Activated CD4-positive, alpha-beta T cell treated with anti-CD3 and anti-CD28 coated beads, Interleukin-2, amount 50 U/mL, for 48 hours (primary cell): Measurements from ENCODE around the gene AIF1.
A peak's percentile ranks its signal among the peaks of the same experiment; 100 is the strongest.

Source experiments
- DNase-seq, 2 experiments: peaks; one replicate each; pipeline ENCODE4 v3.0.0-alpha.2; 2020

AIF1 gene

DNA sequence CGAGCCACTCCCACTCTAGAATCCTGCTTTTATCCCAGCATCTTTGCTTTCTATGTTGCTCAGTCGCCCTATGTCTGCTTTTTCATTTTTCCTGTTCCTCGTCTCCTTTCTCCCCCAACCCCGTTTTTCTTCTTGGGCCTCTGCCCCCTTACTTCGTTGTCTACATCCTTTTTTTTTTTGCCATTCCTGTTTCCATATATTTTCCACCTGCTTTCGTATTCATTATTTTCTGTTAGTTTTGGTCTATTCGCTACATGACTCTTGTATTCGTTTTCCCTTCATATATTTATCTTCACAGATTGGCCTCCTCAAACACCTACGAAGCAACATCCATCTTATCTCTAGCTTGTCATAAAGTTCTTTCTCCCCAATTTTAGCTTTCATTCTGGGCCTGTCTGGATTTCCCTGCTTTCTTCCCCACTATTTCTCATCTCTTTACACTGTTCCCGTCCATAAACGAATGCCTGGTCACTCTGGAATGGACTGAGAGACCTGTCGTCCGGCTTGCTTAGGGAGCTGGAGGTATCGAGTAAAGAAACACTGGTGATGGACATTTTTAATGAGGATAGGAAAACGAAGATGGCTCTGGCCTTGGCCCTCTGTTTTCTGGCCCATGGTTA is 6.4 kb downstream of the AIF1 start:
- DNase-seq, result no peak

DNA sequence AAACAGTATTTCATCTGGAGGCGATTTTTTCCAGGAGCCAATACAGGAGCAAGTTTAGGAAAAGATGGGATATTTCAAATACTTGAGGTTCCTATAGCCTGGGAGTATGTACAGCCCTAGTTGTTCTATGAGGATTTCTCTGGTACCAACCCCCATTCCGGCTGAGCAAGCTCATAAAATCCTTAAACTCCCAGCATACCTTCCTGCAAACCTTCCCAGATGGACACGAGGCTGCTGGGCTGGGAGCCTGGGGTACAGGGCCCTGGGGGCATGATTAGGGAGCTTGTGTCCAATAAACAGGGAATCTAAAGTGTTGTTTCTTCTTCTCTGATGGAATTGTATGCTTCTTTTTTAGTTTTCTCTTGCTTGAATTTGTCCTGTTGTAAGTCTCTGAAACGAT is 7.0 kb downstream of the AIF1 start:
- DNase-seq, result no peak

DNA sequence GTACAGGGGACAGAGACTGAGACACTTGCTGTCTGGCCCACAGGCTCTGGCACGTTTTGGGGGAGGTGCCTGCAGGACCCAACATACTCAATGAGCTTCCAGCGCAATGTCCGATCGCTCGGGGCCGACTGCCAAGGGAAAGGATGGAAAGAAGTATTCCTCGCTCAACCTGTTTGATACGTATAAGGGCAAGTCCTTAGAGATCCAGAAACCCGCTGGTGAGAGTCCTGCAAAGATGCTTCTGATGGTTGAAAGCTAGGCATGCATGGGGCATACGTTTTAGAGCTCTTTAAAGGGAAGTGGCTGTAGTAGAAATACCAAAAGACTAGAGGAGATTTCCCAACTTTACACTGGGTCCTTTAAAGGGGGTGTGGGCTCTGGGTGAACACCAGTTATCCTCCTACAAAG is 7.7 kb downstream of the AIF1 start:
- DNase-seq, result no peak

DNA sequence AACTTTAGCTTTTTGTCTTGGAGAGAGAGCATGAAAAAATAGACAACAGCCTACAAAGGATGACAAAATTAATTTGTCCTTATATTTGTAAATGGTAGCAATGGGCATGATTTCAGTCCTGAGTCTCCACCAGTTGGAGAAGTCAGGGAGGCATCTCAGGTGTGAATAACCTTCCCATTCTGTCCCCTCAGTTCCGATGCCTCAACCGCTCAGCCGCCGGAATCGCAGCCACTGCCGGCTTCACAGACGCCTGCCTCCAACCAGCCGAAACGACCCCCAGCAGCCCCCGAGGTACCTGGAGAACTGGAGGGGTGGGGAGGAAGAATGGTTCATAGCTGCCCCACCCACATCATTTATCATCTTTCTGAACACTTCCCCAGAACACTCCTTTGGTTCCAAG is 9.0 kb downstream of the AIF1 start:
- DNase-seq, result no peak

DNA sequence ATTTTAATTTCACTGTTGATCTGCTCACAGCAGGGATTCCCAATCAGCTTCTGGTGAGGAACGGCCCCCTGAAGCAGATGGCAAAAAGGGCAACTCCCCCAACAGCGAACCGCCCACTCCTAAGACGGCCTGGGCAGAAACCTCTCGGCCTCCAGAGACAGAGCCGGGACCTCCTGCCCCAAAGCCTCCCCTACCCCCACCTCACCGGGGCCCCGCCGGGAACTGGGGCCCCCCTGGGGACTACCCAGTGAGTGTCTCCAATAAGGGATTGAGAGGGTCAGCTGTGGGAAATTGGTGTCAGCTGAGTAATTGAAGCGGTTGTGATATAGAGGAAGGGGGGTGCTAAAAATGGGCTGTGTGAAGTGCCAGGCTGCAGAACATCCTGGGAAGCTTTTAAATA is 11.9 kb downstream of the AIF1 start:
- DNase-seq, result no peak

DNA sequence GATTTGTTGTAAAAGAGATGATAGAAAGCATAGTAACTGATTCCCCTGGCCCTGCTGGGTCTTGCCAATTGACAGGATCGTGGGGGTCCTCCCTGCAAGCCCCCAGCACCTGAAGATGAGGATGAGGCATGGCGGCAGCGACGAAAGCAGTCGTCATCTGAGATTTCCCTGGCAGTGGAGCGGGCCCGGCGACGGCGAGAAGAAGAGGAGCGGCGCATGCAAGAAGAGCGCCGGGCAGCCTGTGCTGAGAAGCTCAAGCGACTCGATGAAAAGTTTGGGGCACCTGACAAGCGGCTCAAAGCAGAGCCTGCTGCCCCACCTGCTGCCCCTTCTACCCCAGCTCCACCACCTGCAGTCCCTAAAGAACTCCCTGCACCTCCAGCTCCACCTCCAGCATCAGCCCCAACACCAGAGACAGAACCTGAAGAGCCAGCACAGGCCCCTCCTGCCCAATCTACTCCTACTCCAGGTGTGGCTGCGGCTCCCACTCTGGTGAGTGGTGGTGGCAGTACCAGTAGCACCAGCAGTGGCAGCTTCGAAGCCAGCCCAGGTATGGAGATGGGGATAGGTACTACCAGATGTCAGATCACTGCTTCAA is 12.8 kb downstream of the AIF1 start:
- no peak for DNase-seq

DNA sequence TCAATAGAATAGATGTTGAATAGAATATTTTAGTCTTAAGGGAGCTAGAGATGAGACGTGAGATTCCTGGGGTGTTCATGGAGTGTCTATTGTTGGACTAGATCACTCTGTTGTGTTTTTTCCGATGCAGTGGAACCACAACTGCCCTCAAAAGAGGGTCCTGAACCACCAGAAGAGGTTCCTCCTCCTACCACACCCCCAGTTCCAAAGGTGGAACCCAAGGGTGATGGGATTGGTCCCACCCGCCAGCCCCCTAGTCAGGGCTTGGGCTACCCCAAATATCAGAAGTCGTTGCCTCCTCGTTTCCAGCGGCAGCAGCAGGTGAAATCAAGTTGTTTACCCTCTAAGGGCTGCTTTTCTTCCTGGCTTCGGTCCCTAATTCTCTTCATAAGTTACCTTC is 14.0 kb downstream of the AIF1 start:
- no peak for DNase-seq

DNA sequence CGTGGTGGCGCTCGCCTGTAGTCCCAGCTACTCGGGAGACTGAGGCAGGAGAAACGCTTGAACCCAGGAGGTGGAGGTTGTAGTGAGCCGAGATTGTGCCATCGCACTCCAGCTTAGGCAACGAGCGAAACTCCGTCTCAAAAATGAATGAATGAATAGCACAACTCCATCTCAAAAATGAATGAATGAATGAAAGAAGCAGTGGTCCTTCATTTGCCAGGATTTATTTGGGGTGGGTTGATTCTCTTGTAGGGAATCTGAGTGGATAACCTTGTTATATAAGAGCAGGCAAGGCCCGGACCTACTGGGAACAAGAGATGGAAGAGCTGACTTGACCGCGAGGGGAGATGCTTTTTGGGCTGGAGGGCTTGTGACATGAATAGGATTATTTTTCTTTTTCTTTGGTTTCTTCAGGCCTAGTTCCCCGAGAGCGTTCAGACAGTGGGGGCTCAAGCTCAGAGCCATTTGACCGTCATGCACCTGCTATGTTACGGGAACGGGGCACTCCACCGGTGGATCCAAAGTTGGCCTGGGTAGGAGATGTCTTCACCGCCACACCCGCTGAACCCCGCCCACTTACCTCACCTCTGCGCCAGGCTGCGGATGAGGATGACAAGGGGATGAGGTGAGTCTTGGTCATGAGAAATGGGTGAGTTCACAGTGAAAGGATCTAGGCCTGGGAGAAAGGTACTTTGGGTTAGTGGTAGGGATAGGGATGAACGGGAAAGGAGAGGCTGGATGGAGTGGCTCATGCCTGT is 15.3 kb downstream of the AIF1 start:
- DNase-seq, result no peak

DNA sequence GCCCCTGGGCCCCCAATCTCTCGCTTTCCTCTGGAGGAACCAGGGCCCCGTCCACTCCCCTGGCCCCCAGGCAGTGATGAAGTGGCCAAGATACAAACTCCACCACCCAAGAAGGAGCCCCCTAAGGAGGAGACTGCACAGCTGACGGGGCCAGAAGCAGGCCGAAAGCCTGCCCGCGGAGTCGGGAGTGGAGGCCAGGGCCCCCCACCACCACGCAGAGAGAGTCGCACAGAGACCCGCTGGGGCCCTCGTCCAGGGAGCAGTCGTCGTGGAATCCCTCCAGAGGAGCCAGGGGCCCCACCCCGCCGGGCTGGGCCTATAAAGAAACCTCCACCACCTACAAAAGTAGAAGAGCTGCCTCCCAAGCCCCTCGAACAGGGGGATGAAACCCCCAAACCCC is 16.2 kb downstream of the AIF1 start:
- DNase-seq, result no peak

DNA sequence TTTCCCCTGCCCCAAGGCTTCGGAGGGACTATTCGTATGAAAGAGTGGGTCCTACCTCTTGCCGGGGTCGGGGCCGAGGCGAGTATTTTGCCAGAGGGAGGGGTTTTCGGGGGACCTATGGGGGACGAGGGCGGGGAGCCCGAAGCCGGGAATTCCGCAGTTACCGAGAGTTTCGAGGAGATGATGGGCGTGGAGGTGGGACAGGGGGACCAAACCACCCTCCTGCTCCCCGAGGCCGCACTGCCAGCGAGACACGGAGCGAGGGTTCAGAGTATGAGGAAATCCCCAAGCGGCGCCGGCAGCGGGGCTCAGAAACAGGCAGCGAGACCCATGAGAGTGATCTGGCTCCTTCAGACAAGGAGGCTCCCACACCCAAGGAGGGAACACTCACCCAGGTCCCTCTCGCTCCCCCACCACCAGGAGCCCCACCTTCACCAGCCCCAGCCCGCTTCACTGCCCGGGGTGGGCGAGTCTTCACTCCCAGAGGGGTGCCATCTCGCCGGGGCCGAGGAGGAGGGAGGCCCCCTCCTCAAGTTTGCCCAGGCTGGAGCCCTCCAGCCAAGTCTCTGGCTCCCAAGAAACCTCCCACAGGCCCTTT is 16.7 kb downstream of the AIF1 start:
- no peak for DNase-seq

DNA sequence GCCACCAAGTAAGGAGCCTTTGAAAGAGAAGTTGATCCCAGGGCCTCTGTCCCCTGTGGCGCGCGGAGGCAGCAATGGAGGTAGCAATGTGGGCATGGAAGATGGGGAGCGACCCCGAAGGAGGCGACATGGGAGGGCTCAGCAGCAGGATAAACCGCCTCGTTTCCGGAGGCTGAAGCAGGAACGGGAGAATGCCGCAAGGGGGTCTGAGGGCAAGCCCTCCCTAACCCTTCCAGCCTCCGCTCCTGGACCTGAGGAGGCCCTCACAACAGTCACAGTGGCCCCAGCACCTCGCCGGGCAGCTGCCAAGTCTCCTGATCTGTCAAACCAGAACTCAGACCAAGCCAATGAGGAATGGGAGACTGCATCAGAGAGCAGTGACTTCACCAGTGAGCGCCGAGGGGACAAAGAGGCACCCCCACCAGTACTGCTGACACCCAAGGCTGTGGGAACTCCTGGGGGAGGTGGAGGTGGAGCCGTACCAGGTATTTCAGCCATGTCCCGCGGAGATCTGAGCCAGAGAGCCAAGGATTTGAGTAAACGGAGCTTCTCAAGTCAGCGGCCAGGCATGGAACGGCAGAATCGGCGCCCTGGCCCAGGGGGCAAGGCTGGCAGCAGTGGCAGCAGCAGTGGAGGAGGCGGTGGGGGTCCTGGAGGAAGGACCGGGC is 17.4 kb downstream of the AIF1 start:
- DNase-seq, result no peak

DNA sequence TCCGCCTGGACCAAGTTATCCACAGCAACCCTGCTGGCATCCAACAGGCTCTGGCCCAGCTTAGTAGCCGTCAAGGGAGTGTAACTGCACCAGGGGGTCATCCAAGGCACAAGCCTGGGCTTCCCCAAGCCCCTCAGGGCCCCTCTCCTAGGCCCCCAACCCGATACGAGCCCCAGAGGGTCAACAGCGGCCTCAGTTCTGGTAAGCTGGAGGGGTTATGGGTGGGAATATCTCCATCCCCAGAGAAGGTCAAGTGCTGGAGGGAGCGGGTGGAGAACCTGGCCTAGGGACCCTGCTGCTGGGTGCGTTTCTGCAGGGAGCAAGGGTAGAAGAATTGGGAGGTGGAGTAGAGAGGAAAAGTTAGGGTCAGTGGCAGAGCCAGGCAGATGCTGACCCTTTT is 18.4 kb downstream of the AIF1 start:
- no peak for DNase-seq

DNA sequence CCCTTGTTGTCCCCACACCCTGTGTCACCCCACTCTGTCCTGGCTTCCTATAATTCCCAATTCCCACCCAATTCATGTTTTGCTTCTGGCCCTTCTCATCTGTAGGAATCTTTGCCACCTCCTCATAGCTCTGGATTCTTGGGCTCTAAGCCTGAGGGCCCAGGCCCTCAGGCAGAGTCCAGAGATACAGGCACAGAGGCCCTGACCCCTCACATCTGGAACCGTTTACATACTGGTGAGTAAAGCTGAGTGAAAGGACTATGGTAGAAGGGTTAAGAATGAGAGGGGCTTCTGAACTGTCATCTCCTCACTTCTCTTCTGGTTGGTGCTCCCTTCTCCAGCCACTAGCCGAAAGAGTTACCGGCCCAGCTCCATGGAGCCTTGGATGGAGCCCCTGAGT is 19.1 kb downstream of the AIF1 start:
- no peak for DNase-seq

DNA sequence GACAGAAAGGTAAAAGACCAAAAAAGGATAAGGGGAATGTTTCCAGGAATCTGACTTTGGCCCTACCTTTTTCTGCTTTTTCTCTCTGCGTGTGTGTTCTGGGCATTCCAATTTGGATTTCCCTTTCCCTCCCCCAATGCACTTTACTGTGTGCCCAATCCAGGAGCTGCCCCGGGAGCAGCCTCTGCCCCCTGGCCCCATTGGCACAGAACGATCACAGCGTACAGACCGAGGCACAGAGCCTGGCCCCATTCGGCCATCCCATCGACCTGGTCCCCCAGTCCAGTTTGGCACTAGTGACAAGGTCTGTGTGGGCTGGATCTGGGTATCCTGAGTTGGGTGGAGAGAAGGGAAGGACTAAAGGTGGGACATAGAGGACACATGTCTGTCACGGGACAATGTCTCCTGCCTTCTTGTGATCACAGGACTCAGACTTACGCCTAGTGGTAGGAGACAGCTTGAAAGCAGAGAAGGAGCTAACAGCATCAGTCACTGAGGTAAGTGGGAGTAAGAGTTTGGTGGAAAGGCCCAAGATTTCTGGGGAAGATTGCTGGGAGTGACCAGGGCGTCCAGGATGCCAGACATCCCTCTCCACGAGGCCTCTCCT is 20.0 kb downstream of the AIF1 start:
- DNase-seq, result no peak

DNA sequence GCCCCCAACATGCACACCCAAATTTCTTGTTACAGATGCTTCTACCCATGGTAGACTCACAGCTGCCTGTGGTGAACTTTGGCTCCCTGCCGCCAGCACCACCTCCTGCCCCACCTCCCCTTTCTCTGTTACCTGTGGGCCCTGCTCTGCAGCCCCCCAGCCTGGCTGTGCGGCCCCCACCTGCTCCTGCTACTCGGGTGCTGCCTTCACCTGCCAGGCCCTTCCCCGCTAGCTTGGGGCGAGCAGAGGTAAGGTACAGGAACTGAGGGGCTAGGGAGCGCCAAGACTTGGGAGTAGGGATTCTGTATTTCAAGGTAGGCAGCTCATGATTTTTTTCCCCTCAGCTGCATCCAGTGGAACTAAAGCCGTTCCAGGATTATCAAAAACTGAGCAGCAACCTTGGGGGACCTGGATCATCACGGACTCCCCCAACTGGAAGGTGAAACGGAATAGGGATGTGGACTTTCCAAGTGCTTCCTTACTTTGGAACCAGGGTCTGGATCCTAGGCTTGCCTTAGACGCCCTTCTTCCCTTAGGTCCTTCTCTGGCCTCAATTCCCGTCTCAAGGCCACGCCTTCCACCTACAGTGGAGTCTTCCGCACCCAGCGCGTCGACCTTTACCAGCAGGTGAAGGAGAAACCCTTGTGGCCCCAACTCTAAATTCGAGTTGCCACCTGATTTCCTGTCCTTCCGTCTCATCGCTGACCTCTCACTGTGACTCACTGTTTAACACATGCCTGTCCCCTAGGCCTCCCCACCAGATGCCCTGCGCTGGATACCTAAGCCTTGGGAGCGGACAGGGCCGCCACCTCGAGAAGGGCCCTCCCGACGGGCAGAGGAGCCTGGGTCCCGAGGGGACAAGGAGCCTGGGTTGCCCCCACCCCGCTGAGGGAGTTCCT is 21.9 kb downstream of the AIF1 start:
- DNase-seq, result no peak

DNA sequence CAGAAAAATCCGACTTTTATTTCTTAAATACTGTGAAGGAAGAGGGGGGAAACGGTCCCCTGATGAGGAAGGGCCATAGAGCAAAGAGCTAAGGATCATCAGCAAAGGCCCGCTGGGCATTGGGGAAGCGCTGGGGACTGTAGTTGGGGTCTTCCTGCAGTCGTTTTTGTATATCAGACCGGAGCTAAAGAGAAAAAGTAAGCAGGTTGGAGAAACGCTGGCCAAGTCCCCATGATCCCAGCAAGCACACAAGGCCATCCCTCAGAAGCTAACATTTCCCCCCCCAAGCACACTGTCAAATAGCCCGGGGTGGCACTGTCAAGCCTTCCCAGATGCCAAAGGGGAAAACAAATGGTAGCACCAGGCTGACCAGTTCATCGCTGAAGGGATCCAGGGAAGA is 24.0 kb downstream of the AIF1 start:
- DNase-seq, result no peak

DNA sequence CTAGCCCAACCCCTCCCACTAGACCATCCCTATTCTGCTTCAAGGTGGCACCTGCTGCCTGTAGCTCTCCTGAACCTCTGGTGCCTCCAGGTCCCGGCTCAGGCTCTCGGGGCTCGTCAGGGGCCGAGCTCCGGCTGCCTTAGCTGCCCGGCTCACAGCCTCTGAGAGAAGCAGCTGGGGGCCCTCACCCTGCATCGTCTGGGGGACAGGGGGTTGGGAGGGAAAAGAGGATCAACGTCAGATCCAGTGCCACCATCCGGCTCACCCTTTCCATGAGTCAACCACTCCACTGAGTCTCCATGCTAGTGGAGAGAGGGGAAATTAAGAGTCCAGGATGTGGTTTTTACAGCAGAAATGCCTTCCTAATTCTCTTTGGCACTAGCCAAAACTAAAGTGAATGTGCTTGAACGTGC is 24.4 kb downstream of the AIF1 start:
- DNase-seq, result peak; percentile 53 to 63

DNA sequence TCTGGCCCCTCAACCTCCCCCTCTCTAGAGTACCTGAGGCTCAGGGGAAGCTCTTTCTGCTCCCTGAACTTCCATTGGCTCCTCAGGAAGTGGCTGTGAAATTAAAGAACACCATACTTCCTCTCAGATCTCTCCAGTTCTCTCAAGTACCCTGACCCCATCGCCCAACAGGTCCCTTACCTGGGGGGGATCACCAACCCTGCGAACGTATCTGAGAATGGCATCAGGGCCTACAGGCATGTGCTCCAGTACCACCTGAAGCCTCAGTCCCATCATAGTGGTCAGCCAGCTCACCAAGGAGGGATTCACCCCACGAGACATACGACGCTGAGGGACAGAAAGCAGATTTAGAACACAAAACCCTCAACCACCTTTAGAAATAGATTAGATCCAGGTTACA is 25.6 kb downstream of the AIF1 start:
- DNase-seq, result no peak

DNA sequence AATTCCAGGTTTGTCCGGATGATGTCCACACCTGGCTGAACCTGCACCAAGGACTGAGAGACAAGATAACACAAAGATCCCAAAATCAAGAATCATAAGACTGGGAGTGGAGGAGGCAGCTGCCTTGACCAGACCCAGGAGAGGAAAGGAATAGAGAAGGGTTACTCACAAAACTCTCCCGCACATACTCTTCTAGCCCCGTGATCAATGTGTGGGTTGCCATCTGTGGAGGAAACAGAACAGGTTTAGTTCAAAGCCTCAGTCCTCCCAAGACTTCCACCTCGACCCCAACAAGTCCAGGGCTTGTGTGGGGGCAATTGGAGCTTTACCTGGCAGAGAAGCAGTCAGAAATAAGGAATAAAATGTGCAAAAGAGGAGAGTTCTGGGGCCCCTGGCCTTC is 26.3 kb downstream of the AIF1 start:
- no peak for DNase-seq

DNA sequence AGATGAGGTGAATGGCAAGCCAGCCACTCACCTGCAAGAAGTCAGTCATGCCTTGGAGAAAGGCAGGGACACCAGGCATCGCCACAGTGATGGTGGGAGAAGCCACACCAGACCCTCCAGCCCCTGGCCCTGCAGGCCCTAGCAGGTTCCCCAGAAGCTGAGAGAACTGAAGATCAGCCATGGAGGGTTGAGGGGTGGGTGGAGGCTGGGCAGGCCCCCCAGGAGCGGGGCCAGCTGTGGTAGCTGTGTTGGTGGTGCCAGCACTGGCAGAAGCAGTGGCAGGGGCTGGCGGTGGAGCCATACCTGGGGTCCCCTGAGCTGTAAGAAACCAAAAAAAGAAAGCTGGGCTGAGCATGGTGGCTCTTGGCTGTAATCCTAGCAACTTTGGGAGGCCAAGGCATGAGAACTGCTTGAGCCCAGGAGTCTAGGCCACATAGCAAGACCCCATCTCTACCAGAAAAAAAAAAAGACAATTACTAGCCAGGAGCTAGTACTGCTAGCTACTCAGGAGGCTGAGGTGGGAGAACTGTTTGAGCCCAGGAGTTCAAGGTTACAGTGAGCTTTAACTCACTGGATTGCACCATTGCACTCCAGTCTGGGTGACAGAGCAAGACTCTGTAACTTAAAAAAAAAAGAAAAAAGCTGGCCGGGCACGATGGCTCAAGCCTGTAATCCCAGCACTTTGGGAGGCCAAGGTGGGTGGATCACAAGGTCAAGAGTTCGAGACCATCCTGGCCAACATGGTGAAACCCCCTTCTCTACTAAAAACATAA is 27.9 kb downstream of the AIF1 start:
- DNase-seq, result no peak

DNA sequence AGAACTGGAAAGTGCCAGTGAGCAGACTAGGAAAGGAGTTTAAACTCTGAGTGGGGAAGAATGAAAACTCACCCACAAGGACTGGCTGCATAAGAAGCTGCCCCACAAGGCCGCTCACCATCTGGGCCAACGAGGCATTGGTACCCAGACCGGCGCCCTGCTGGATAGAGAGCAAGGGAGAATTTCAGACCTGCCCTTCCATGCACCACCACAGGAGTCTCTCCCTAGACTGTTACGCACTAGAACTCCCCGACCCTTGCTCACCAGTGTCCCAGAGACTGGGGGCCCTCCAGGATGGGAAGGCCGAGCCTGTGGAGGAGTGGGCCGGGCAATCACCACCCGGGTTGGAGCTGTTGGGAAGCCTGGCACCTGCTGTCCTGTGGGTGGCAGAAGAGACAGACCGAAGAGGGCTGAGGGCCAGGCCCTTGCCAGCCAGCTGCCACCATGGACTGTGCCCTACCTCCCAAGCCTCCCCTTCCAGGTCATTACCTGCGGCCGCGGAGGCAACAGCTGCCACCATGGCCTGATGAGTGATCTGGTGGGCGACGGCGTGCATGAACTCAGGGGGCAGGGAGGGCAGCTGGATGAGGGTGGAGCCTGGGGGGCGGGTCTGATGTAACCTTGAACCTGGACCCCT is 28.9 kb downstream of the AIF1 start:
- DNase-seq, result no peak
